Bronchial epithelial cell (primary cell): ENCODE data around the gene TRAPPC2B. TPM values are rescaled to one million over a fixed set of nuclear protein-coding genes. Genes with fewer than 3 reads are reported as not detected.

Experiments
- DNase-seq: peaks from one replicate; pipeline ENCODE4 v3.0.0-alpha.2; 2010; ENCODE audit warnings: low read depth
- FAIRE-seq: peaks from 2 replicates; lab custom pipeline; 2011; peaks lifted over from hg19 to GRCh38; lab: Jason Lieb, UNC
- H3K27me3 ChIP-seq: 2 replicates; pipeline ENCODE4 v1.5.1; 2011; ENCODE audit warnings: low read length; ENCODE audit not compliant: control insufficient read depth, insufficient read depth
- H3K36me3 ChIP-seq: 2 replicates; pipeline ENCODE4 v1.5.1; 2011; ENCODE audit warnings: low read length; ENCODE audit not compliant: control insufficient read depth, insufficient read depth
- H3K4me3 ChIP-seq: 2 replicates; pipeline ENCODE4 v1.5.1; 2011; ENCODE audit warnings: mild to moderate bottlenecking, low read depth, low read length, control low read depth
- CTCF ChIP-seq: IDR thresholded peaks from 2 replicates; pipeline ENCODE4 v1.5.1; 2011; ENCODE audit warnings: mild to moderate bottlenecking, moderate library complexity, low read length, control low read depth, inconsistent platforms; ENCODE audit not compliant: insufficient read depth, severe bottlenecking
- total RNA-seq: library from RNA; depleted of rRNA; stranded (reverse); fragments of >200 nt; gene quantifications from 2 replicates; pipeline ENCODE4 v1.2.1, GENCODE V29; 2014

TRAPPC2B gene
- 13.7 and 16.5 TPM in 2 replicates for total RNA-seq

- Histone ChIP-seq H3K4me3 (peak within 1 kb of the TSS; percentile 58), H3K27me3 (no peaks in the 10 kb centered on the region), H3K36me3 (peaks cover 4% of the 10 kb centered on the region)
- no peak for TF ChIP-seq CTCF
- FAIRE-seq (peak; percentile 97), DNase-seq (peak; percentile 96)
These were observed at the start of gene TRAPPC2B, which contains the start of gene ZNF547 for GRCh38 chr19:57362997-57363687. Gene TRAPPC2B, plus strand, starts transcription at chr19:57363551. Its CDS starts 1,283 bp downstream, at chr19:57364834. Gene ZNF547, plus strand, starts transcription at chr19:57363551. Its CDS starts 5,005 bp downstream, at chr19:57368556.

- Histone ChIP-seq H3K4me3 (no peak overlapping the region), H3K27me3 (no peaks in the 10 kb centered on the region), H3K36me3 (no peaks in the 10 kb centered on the region)
- peak; percentile 75 for FAIRE-seq
- DNase-seq = no peak
- TF ChIP-seq CTCF = no peak
These were observed 49.2 kb upstream of the TRAPPC2B start for GRCh38 chr19:57314146-57314545.

- TF ChIP-seq CTCF = no peak
- FAIRE-seq = no peak
- Histone ChIP-seq H3K27me3 (no peaks in the 10 kb centered on the region), H3K4me3 (no peak overlapping the region), H3K36me3 (no peaks in the 10 kb centered on the region)
- no peak for DNase-seq
These were observed 45.8 kb upstream of the TRAPPC2B start for GRCh38 chr19:57317503-57317902.

- H3K4me3 ChIP-seq = peak overlapping the region; percentile 75
- no peak for DNase-seq
- TF ChIP-seq CTCF = no peak
- H3K36me3 ChIP-seq = peaks cover 8% of the 10 kb centered on the region
- FAIRE-seq = no peak
- H3K27me3 ChIP-seq = no peaks in the 10 kb centered on the region
These were observed 43.5 kb upstream of the TRAPPC2B start for GRCh38 chr19:57319869-57320179.

GRCh38 chr19:57320180-57321084 lies 42.9 kb upstream of the TRAPPC2B start, which contains the start of gene ZNF543:
Gene ZNF543, plus strand, starts transcription at chr19:57320472. Its CDS starts 382 bp downstream, at chr19:57320854.
- Histone ChIP-seq H3K27me3 (no peaks in the 10 kb centered on the region), H3K4me3 (peak within 1 kb of the TSS; percentile 75), H3K36me3 (peaks cover 10% of the 10 kb centered on the region)
- TF ChIP-seq CTCF = no peak
- FAIRE-seq = peak; percentile 73
- DNase-seq = peak; percentile 87
